ENCODE data around the gene MAPKAPK2.
A peak's percentile ranks its signal among the peaks of the same experiment; 100 is the strongest.

The MAPKAPK2 gene

GRCh38 chr1:206661161-206661820, 23.4 kb upstream of the MAPKAPK2 start:
- no peak for DNase-seq

GRCh38 chr1:206662396-206663092, 22.2 kb upstream of the MAPKAPK2 start:
- no peak for DNase-seq

- peak; percentile 43 for DNase-seq
Observed at GRCh38 chr1:206663362-206663761, 21.3 kb upstream of the MAPKAPK2 start.

GRCh38 chr1:206663832-206664652, 20.7 kb upstream of the MAPKAPK2 start:
- DNase-seq: peak; percentile 57

- DNase-seq: no peak
Observed at GRCh38 chr1:206664740-206665139, 20.0 kb upstream of the MAPKAPK2 start.

- DNase-seq: peak; percentile 65
Observed at GRCh38 chr1:206666031-206666561, 18.6 kb upstream of the MAPKAPK2 start.

GRCh38 chr1:206666954-206667665, 17.6 kb upstream of the MAPKAPK2 start:
- DNase-seq: peak; percentile 64

GRCh38 chr1:206668351-206668750, 16.4 kb upstream of the MAPKAPK2 start:
- DNase-seq: no peak

- no peak for DNase-seq
Observed at GRCh38 chr1:206668874-206669410, 15.8 kb upstream of the MAPKAPK2 start.

GRCh38 chr1:206672011-206672688, 12.6 kb upstream of the MAPKAPK2 start:
- DNase-seq: peak; percentile 75

- peak; percentile 77 for DNase-seq
Observed at GRCh38 chr1:206672844-206673758, 11.6 kb upstream of the MAPKAPK2 start.

- no peak for DNase-seq
Observed at GRCh38 chr1:206674236-206674635, 10.5 kb upstream of the MAPKAPK2 start.

GRCh38 chr1:206674745-206675175, 9.9 kb upstream of the MAPKAPK2 start:
- peak; percentile 53 for DNase-seq

- no peak for DNase-seq
Observed at GRCh38 chr1:206676499-206676898, 8.2 kb upstream of the MAPKAPK2 start.

GRCh38 chr1:206678490-206678889, 6.2 kb upstream of the MAPKAPK2 start:
- DNase-seq: no peak

- peak; percentile 91 for DNase-seq
Observed at GRCh38 chr1:206679738-206680211, 4.9 kb upstream of the MAPKAPK2 start.

GRCh38 chr1:206680279-206680678, 4.4 kb upstream of the MAPKAPK2 start:
- peak; percentile 70 for DNase-seq

- no peak for DNase-seq
Observed at GRCh38 chr1:206681359-206681758, 3.3 kb upstream of the MAPKAPK2 start.

- DNase-seq: no peak
Observed at GRCh38 chr1:206682111-206682510, 2.6 kb upstream of the MAPKAPK2 start.

GRCh38 chr1:206683313-206683712, 1.4 kb upstream of the MAPKAPK2 start:
- no peak for DNase-seq
